Measurements from ENCODE around the gene DPF1.
"Not testable (repeated sequence)": the region's sequence is repeated elsewhere in the genome, so short reads cannot be mapped to it uniquely, and the experiment has no call there.

The DPF1 gene

GRCh38 chr19:38224014-38224862 is at the start of gene DPF1:
Gene DPF1 (minus strand): TSS chr19:38224222. CDS start chr19:38224142, 80 bp downstream.
- DNase-seq (ENCODE audit: low spot score) = peak; percentile 97

- DNase-seq (ENCODE audit: low spot score) = no peak
Observed at GRCh38 chr19:38273499-38273898, 49.5 kb upstream of the DPF1 start.

- no peak for DNase-seq (ENCODE audit: low spot score)
Observed at GRCh38 chr19:38270587-38271167, 46.7 kb upstream of the DPF1 start.

GRCh38 chr19:38268539-38268938 is 44.5 kb upstream of the DPF1 start:
- no peak for DNase-seq (ENCODE audit: low spot score)

- DNase-seq (ENCODE audit: low spot score) = no peak
Observed at GRCh38 chr19:38267761-38268483, 43.9 kb upstream of the DPF1 start.

- no peak for DNase-seq (ENCODE audit: low spot score)
Observed at GRCh38 chr19:38266981-38267597, 43.1 kb upstream of the DPF1 start.

GRCh38 chr19:38265921-38266429 is 42.0 kb upstream of the DPF1 start:
- no peak for DNase-seq (ENCODE audit: low spot score)

GRCh38 chr19:38265213-38265861 is 41.3 kb upstream of the DPF1 start:
- no peak for DNase-seq (ENCODE audit: low spot score)

GRCh38 chr19:38264486-38265212 is 40.6 kb upstream of the DPF1 start, which contains the start of gene SPINT2:
Gene SPINT2 (plus strand): TSS chr19:38264573. CDS start chr19:38264893, 320 bp downstream.
- DNase-seq (ENCODE audit: low spot score) = no peak

GRCh38 chr19:38263689-38264485 is 39.9 kb upstream of the DPF1 start:
- peak; percentile 63 for DNase-seq (ENCODE audit: low spot score)

GRCh38 chr19:38262585-38263268 is 38.7 kb upstream of the DPF1 start:
- no peak for DNase-seq (ENCODE audit: low spot score)

GRCh38 chr19:38261942-38262341 is 37.9 kb upstream of the DPF1 start:
- not testable (repeated sequence) for DNase-seq (ENCODE audit: low spot score)

GRCh38 chr19:38255383-38256014 is 31.5 kb upstream of the DPF1 start:
- no peak for DNase-seq (ENCODE audit: low spot score)

GRCh38 chr19:38253788-38254187 is 29.8 kb upstream of the DPF1 start:
- no peak for DNase-seq (ENCODE audit: low spot score)

GRCh38 chr19:38252941-38253691 is 29.1 kb upstream of the DPF1 start:
- DNase-seq (ENCODE audit: low spot score) = no peak

- DNase-seq (ENCODE audit: low spot score) = no peak
Observed at GRCh38 chr19:38252385-38252784, 28.4 kb upstream of the DPF1 start.

GRCh38 chr19:38251564-38252051 is 27.6 kb upstream of the DPF1 start:
- no peak for DNase-seq (ENCODE audit: low spot score)
